Mesenchymal stem cell (in vitro differentiated cells and primary cell): ENCODE results near the gene P2RY2.

Experiments used
- DNase-seq: peaks from one replicate; pipeline ENCODE4 v3.0.0-alpha.2; 2013
- H2AFZ ChIP-seq: one replicate; pipeline ENCODE4 v1.6.1; 2013; ENCODE audit warnings: low read depth, mild to moderate bottlenecking, control low read depth, inconsistent platforms, low read length, moderate library complexity
- H2AK5ac ChIP-seq: 2 replicates; pipeline ENCODE4 v1.6.1; 2013; ENCODE audit warnings: low read length, moderate library complexity, mild to moderate bottlenecking, inconsistent platforms; ENCODE audit not compliant: severe bottlenecking
- H2BK120ac ChIP-seq: one replicate; pipeline ENCODE4 v1.6.1; 2013; ENCODE audit warnings: low read depth, mild to moderate bottlenecking, inconsistent platforms, low read length, moderate library complexity
- H2BK12ac ChIP-seq, 2 experiments: one replicate each; pipeline ENCODE4 v1.6.1; 2013; ENCODE audit warnings: inconsistent platforms in 2 of 2, low read length in 2 of 2, mild to moderate bottlenecking in 2 of 2, moderate library complexity in 2 of 2, control low read depth in 1 of 2
- H2BK15ac ChIP-seq: one replicate; pipeline ENCODE4 v1.6.1; 2013; ENCODE audit warnings: mild to moderate bottlenecking, low read depth, inconsistent platforms; ENCODE audit not compliant: poor library complexity, severe bottlenecking
- H2BK5ac ChIP-seq: 2 replicates; pipeline ENCODE4 v1.6.1; 2013; ENCODE audit warnings: low read depth, mild to moderate bottlenecking, low read length, control low read depth, inconsistent platforms; ENCODE audit not compliant: poor library complexity, severe bottlenecking
- H3K14ac ChIP-seq, 2 experiments: one replicate each; pipeline ENCODE4 v1.6.1; 2013; ENCODE audit warnings: inconsistent platforms in 2 of 2, low read length in 2 of 2, control low read depth in 1 of 2, mild to moderate bottlenecking in 1 of 2, moderate library complexity in 1 of 2
- H3K18ac ChIP-seq, 2 experiments: one replicate each; pipeline ENCODE4 v1.6.1; 2013; ENCODE audit warnings: inconsistent platforms in 2 of 2, low read length in 2 of 2, control low read depth in 1 of 2, low read depth in 1 of 2, mild to moderate bottlenecking in 1 of 2
- H3K23ac ChIP-seq, 2 experiments: one replicate each; pipeline ENCODE4 v1.6.1; 2013; ENCODE audit warnings: inconsistent platforms in 2 of 2, low read length in 2 of 2, mild to moderate bottlenecking in 2 of 2, moderate library complexity in 2 of 2, control low read depth in 1 of 2
- H3K27ac ChIP-seq: 2 replicates; pipeline ENCODE4 v1.5.1; 2013; ENCODE audit warnings: mild to moderate bottlenecking, moderate library complexity, low read length, control low read depth, inconsistent platforms; ENCODE audit not compliant: poor library complexity, severe bottlenecking
- H3K27me3 ChIP-seq, 2 experiments: 2 replicates each; pipeline versions ENCODE4 v1.6.1 to v1.7.0; 2013; ENCODE audit warnings: low read length in 2 of 2, mild to moderate bottlenecking in 2 of 2, moderate library complexity in 2 of 2, control low read depth in 1 of 2, inconsistent platforms in 1 of 2; ENCODE audit not compliant: control insufficient read depth in 1 of 2, insufficient read depth in 1 of 2
- H3K36me3 ChIP-seq, 2 experiments: 2 replicates each; pipeline versions ENCODE4 v1.6.1 to v1.7.0; 2013; ENCODE audit warnings: low read length in 2 of 2, control low read depth in 1 of 2, inconsistent platforms in 1 of 2, low read depth in 1 of 2, mild to moderate bottlenecking in 1 of 2; ENCODE audit not compliant: insufficient read depth in 2 of 2, control insufficient read depth in 1 of 2
- H3K4ac ChIP-seq, 2 experiments: one replicate each; pipeline ENCODE4 v1.6.1; 2013; ENCODE audit warnings: inconsistent platforms in 2 of 2, low read length in 2 of 2, mild to moderate bottlenecking in 2 of 2, moderate library complexity in 2 of 2, control low read depth in 1 of 2, low read depth in 1 of 2
- H3K4me1 ChIP-seq: 2 replicates; pipeline ENCODE4 v1.6.1; 2013; ENCODE audit warnings: low read depth, low read length, control low read depth; ENCODE audit not compliant: control insufficient read depth, insufficient read depth
- H3K4me2 ChIP-seq: 2 replicates; pipeline ENCODE4 v1.6.1; 2013; ENCODE audit warnings: low read length, mild to moderate bottlenecking, inconsistent platforms; ENCODE audit not compliant: poor library complexity, severe bottlenecking
- H3K4me3 ChIP-seq, 2 experiments: 2 replicates each; pipeline versions ENCODE4 v1.5.1 to v1.7.0; 2013; ENCODE audit warnings: low read length in 2 of 2, mild to moderate bottlenecking in 2 of 2, control low read depth in 1 of 2, low read depth in 1 of 2; ENCODE audit not compliant: insufficient read depth in 1 of 2
- H3K79me1 ChIP-seq: replicated peaks from 2 replicates; pipeline ENCODE4 v1.6.1; 2013; ENCODE audit warnings: mild to moderate bottlenecking, control low read depth, low read length, inconsistent platforms; ENCODE audit not compliant: poor library complexity, severe bottlenecking
- H3K9ac ChIP-seq: 2 replicates; pipeline ENCODE4 v1.7.0; 2013; ENCODE audit warnings: mild to moderate bottlenecking, low read length, moderate library complexity
- H3K9me3 ChIP-seq: 2 replicates; pipeline ENCODE4 v1.7.0; 2013; ENCODE audit warnings: mild to moderate bottlenecking, low read length; ENCODE audit not compliant: control insufficient read depth
- H4K8ac ChIP-seq: one replicate; pipeline ENCODE4 v1.6.1; 2013; ENCODE audit warnings: inconsistent platforms, mild to moderate bottlenecking, low read length, moderate library complexity
- H4K91ac ChIP-seq: one replicate; pipeline ENCODE4 v1.6.1; 2013; ENCODE audit warnings: mild to moderate bottlenecking, low read length, inconsistent platforms
- WGBS: methylation state at CpG from one replicate; pipeline ENCODE4 v1.1.7; 2013; ENCODE audit warnings: mixed read lengths; 5-methylcytosine and 5-hydroxymethylcytosine counted together

Gene P2RY2

GRCh38 chr11:73225851-73226250 is 7.8 kb downstream of the P2RY2 start:
- H3K27me3 ChIP-seq, result peaks cover 15 to 47% of the 10 kb centered on the region in 2 experiments

GRCh38 chr11:73226297-73227006 is 8.4 kb downstream of the P2RY2 start:
- H3K18ac ChIP-seq, result no peak overlapping the region
- no peaks in the 10 kb centered on the region for H3K36me3 ChIP-seq
- no peak overlapping the region for H3K4me3 ChIP-seq
- H3K27ac ChIP-seq, result no peak overlapping the region
- H2BK5ac ChIP-seq, result no peak overlapping the region
- H2BK120ac ChIP-seq, result no peak overlapping the region
- H3K27me3 ChIP-seq, result peaks cover 15 to 42% of the 10 kb centered on the region in 2 experiments
- no peaks in the 10 kb centered on the region for H3K9me3 ChIP-seq
- no peak overlapping the region for H2AFZ ChIP-seq
- H3K23ac ChIP-seq, result no peak overlapping the region
- DNase-seq, result no peak
- no peak overlapping the region for H2AK5ac ChIP-seq
- 57% methylated on average over 7 of the region's 8 CpGs for WGBS
- no peak overlapping the region for H4K91ac ChIP-seq
- H3K4me2 ChIP-seq, result no peak overlapping the region
- no peak overlapping the region for H4K8ac ChIP-seq
- H3K4ac ChIP-seq, result no peak overlapping the region
- no peak overlapping the region for H3K9ac ChIP-seq
- no peaks in the 10 kb centered on the region for H3K79me1 ChIP-seq
- H2BK15ac ChIP-seq, result no peak overlapping the region
- no peak overlapping the region for H2BK12ac ChIP-seq
- peaks cover 1% of the 10 kb centered on the region for H3K4me1 ChIP-seq
- no peak overlapping the region for H3K14ac ChIP-seq

More at GRCh38 chr11:73225851-73226250, 7.8 kb downstream of the P2RY2 start:
- no peak overlapping the region for H2BK5ac ChIP-seq
- peak overlapping the region in 1 of 2 experiments; percentile 26 for H3K14ac ChIP-seq
- H3K36me3 ChIP-seq, result no peaks in the 10 kb centered on the region
- H2BK12ac ChIP-seq, result no peak overlapping the region
- no peak overlapping the region for H3K9ac ChIP-seq
- H3K23ac ChIP-seq, result no peak overlapping the region
- H2AK5ac ChIP-seq, result no peak overlapping the region
- H4K91ac ChIP-seq, result peak overlapping the region; percentile 25
- no peak overlapping the region for H3K4ac ChIP-seq
- no peak overlapping the region for H4K8ac ChIP-seq
- H2BK15ac ChIP-seq, result no peak overlapping the region
- H3K18ac ChIP-seq, result no peak overlapping the region
- 95% methylated on average over 7 of the region's 7 CpGs for WGBS
- H3K4me2 ChIP-seq, result no peak overlapping the region
- no peak overlapping the region for H3K27ac ChIP-seq
- no peaks in the 10 kb centered on the region for H3K79me1 ChIP-seq
- no peaks in the 10 kb centered on the region for H3K9me3 ChIP-seq
- H3K4me1 ChIP-seq, result peaks cover 1% of the 10 kb centered on the region
- no peak overlapping the region for H2AFZ ChIP-seq
- H2BK120ac ChIP-seq, result no peak overlapping the region
- no peak for DNase-seq
- no peak overlapping the region for H3K4me3 ChIP-seq

GRCh38 chr11:73227571-73228211 is 9.6 kb downstream of the P2RY2 start:
- Histone ChIP-seq H3K27me3 (peaks cover 15 to 36% of the 10 kb centered on the region in 2 experiments), H4K91ac (no peak overlapping the region), H3K79me1 (no peaks in the 10 kb centered on the region), H3K9me3 (no peaks in the 10 kb centered on the region), H2BK15ac (no peak overlapping the region), H3K4ac (no peak overlapping the region), H2AFZ (no peak overlapping the region), H3K14ac (peak overlapping the region in 1 of 2 experiments; percentile 69), H3K36me3 (no peaks in the 10 kb centered on the region), H3K23ac (no peak overlapping the region), H2BK12ac (peak overlapping the region in 1 of 2 experiments; percentile 23), H3K27ac (no peak overlapping the region), H3K4me1 (peaks cover 1% of the 10 kb centered on the region), H2BK5ac (no peak overlapping the region), H2AK5ac (no peak overlapping the region), H4K8ac (no peak overlapping the region), H3K4me3 (no peak overlapping the region), H3K18ac (no peak overlapping the region), H2BK120ac (no peak overlapping the region), H3K4me2 (no peak overlapping the region), H3K9ac (no peak overlapping the region)
- WGBS, result 49% methylated on average over 11 of the region's 12 CpGs
- no peak for DNase-seq

- no peak overlapping the region for H2BK5ac ChIP-seq
- H3K27ac ChIP-seq, result no peak overlapping the region
- H2AK5ac ChIP-seq, result no peak overlapping the region
- no peak overlapping the region for H3K18ac ChIP-seq
- H3K4me3 ChIP-seq, result no peak overlapping the region
- 69% methylated on average over 2 of the region's 4 CpGs for WGBS
- no peak overlapping the region for H3K23ac ChIP-seq
- no peak for DNase-seq
- no peaks in the 10 kb centered on the region for H3K79me1 ChIP-seq
- no peak overlapping the region for H3K14ac ChIP-seq
- no peak overlapping the region for H3K9ac ChIP-seq
- H3K4ac ChIP-seq, result no peak overlapping the region
- H2BK15ac ChIP-seq, result no peak overlapping the region
- H3K9me3 ChIP-seq, result no peaks in the 10 kb centered on the region
- H4K8ac ChIP-seq, result no peak overlapping the region
- no peaks in the 10 kb centered on the region for H3K36me3 ChIP-seq
- no peak overlapping the region for H3K4me2 ChIP-seq
- H3K4me1 ChIP-seq, result peaks cover 1% of the 10 kb centered on the region
- H2AFZ ChIP-seq, result peak overlapping the region; percentile 67
- peak overlapping the region in 1 of 2 experiments; percentile 43 for H2BK12ac ChIP-seq
- no peak overlapping the region for H4K91ac ChIP-seq
- H2BK120ac ChIP-seq, result no peak overlapping the region
- H3K27me3 ChIP-seq, result peaks cover 15 to 33% of the 10 kb centered on the region in 2 experiments
These were observed 10.4 kb downstream of the P2RY2 start for GRCh38 chr11:73228268-73229134.
